GM12878 (cell line): ENCODE measurements around the gene VSIG10L. TPM values are rescaled to one million over a fixed set of nuclear protein-coding genes. Genes with fewer than 3 reads are reported as not detected.

Source experiments
- ATAC-seq: fragments of 200-7000 bp; cut with Tn5 transposase; 3 replicates; pipeline ENCODE4 v1.9.1; 2020; ENCODE audit warnings: mild to moderate bottlenecking, moderate library complexity
- BruUV-seq: library from RNA; stranded (reverse); fragments of 400-500 nt; replicated peaks from 2 replicates; lab custom pipeline; 2021; lab: Mats Ljungman, UMichigan
- CTCF ChIA-PET: fragments of 300-600 bp; sonication (Branson Sonifier 250); formaldehyde crosslinking; extraction: SDS; loops from one replicate; lab custom pipeline; 2021; ENCODE audit warnings: inconsistent platforms; lab: Yijun Ruan, JAX
- POLR2A ChIA-PET: fragments of 350-600 bp; formaldehyde crosslinking; extraction: SDS; loops from one replicate; lab custom pipeline; 2021; ENCODE audit warnings: inconsistent platforms; lab: Charles Lee
- RAD21 ChIA-PET: fragments of 300-600 bp; sonication (Branson Sonifier 250); formaldehyde crosslinking; loops from one replicate; lab custom pipeline; 2023; ENCODE audit warnings: antibody characterized with exemption; ENCODE audit not compliant: unreplicated experiment; lab: Charles Lee
- SMC1A ChIA-PET: fragments of 300-600 bp; sonication (Branson Sonifier 250); formaldehyde crosslinking; loops from one replicate; lab custom pipeline; 2023; ENCODE audit not compliant: unreplicated experiment, uncharacterized antibody; lab: Charles Lee
- DNase-seq: peaks from one replicate; pipeline ENCODE4 v3.0.0-alpha.2; 2011; ENCODE audit warnings: low read depth, low spot score
- FAIRE-seq: peaks from 3 replicates; lab custom pipeline; 2011; peaks lifted over from hg19 to GRCh38; lab: Jason Lieb, UNC
- H2AFZ ChIP-seq: 2 replicates; pipeline ENCODE4 v1.6.0; 2011; ENCODE audit warnings: low read depth, low read length, control low read depth; ENCODE audit not compliant: control insufficient read depth
- H3K27ac ChIP-seq: 2 replicates; pipeline ENCODE4 v1.5.1; 2011; ENCODE audit warnings: control low read depth; ENCODE audit not compliant: control insufficient read depth, insufficient read depth
- H3K27me3 ChIP-seq, 2 experiments: replicated peaks in 1 of 2; 2 replicates each; pipeline versions ENCODE4 v1.6.0 to v1.6.1; 2011; ENCODE audit warnings: low read length in 1 of 2; ENCODE audit not compliant: control insufficient read depth in 2 of 2, insufficient read depth in 2 of 2
- H3K36me3 ChIP-seq, 2 experiments: 2 replicates each; pipeline ENCODE4 v1.5.1; 2011; ENCODE audit warnings: low read length in 1 of 2; ENCODE audit not compliant: control insufficient read depth in 2 of 2, insufficient read depth in 2 of 2
- H3K4me1 ChIP-seq: 2 replicates; pipeline ENCODE4 v1.6.1; 2011; ENCODE audit warnings: mild to moderate bottlenecking, low read length, moderate library complexity, mixed read lengths; ENCODE audit not compliant: control insufficient read depth, insufficient read depth
- H3K4me2 ChIP-seq: 2 replicates; pipeline ENCODE4 v1.6.0; 2011; ENCODE audit warnings: control low read depth; ENCODE audit not compliant: control insufficient read depth, insufficient read depth
- H3K4me3 ChIP-seq: fragments of 200-600 bp; sonication (generic); 2 replicates; pipeline ENCODE4 v1.5.1; 2016
- H3K79me2 ChIP-seq: 2 replicates; pipeline ENCODE4 v1.6.0; 2011; ENCODE audit warnings: low read length; ENCODE audit not compliant: control insufficient read depth, insufficient read depth
- H3K9ac ChIP-seq: 2 replicates; pipeline ENCODE4 v1.8.0; 2011; ENCODE audit warnings: low read length, control low read depth, mixed read lengths; ENCODE audit not compliant: control insufficient read depth, insufficient read depth
- H3K9me3 ChIP-seq: replicated peaks from 3 replicates; pipeline ENCODE4 v1.5.1; 2011; ENCODE audit warnings: mild to moderate bottlenecking, low read length; ENCODE audit not compliant: control insufficient read depth, insufficient read depth
- H4K20me1 ChIP-seq: 2 replicates; pipeline ENCODE4 v1.6.0; 2011; ENCODE audit not compliant: control insufficient read depth, insufficient read depth
- ATF2 ChIP-seq: IDR thresholded peaks from 2 replicates; pipeline ENCODE4 v1.6.1; 2012; ENCODE audit warnings: low read length, inconsistent platforms
- CEBPZ ChIP-seq: fragments of 150-350 bp; IDR thresholded peaks from 2 replicates; pipeline ENCODE4 v1.6.1; 2016; ENCODE audit warnings: low read depth, low read length
- CHD1 ChIP-seq: IDR thresholded peaks from 2 replicates; pipeline ENCODE4 v1.6.1; 2012; ENCODE audit warnings: low read depth, low read length, improper control_type of control experiment
- DPF2 ChIP-seq: fragments of 450-650 bp; IDR thresholded peaks from 2 replicates; pipeline ENCODE4 v1.6.1; 2017; ENCODE audit warnings: mild to moderate bottlenecking
- KAT2A ChIP-seq: conservative IDR thresholded peaks from 2 replicates; pipeline ENCODE4 v1.6.1; 2011; ENCODE audit warnings: low read depth, low read length; ENCODE audit not compliant: control insufficient read depth
- MYB ChIP-seq: fragments of 150-350 bp; IDR thresholded peaks from 2 replicates; pipeline ENCODE4 v1.6.1; 2014; ENCODE audit warnings: mild to moderate bottlenecking, low read depth, low read length, borderline replicate concordance
- RCOR1 ChIP-seq: conservative IDR thresholded peaks from 2 replicates; pipeline ENCODE4 v1.6.1; 2012; ENCODE audit warnings: low read depth, low read length, improper control_type of control experiment
- SREBF1 ChIP-seq: IDR thresholded peaks from 2 replicates; pipeline ENCODE4 v1.6.1; 2012; ENCODE audit warnings: mild to moderate bottlenecking, low read length
- ZBTB11 ChIP-seq: fragments of 450-650 bp; formaldehyde crosslinking; IDR thresholded peaks from 2 replicates; pipeline ENCODE4 v1.5.0; 2022; ENCODE audit warnings: mild to moderate bottlenecking, missing genetic modification characterization
- ZNF207 ChIP-seq: fragments of 450-650 bp; IDR thresholded peaks from 2 replicates; pipeline ENCODE4 v1.6.1; 2014; ENCODE audit warnings: antibody characterized with exemption, mild to moderate bottlenecking, borderline replicate concordance
- ZNF592 ChIP-seq: fragments of 450-650 bp; IDR thresholded peaks from 2 replicates; pipeline ENCODE4 v1.6.1; 2017; ENCODE audit warnings: mild to moderate bottlenecking, moderate library complexity
- WGBS: methylation state at CpG from one replicate; pipeline ENCODE4 v1.1.6; 2016; ENCODE audit warnings: low lambda C conversion rate; ENCODE audit not compliant: insufficient replicate concordance, insufficient coverage; ENCODE audit errors: missing lambda C conversion rate; 5-methylcytosine and 5-hydroxymethylcytosine counted together
- in situ Hi-C: fragments of 300-500 bp; cut with MboI; formaldehyde crosslinking; loops from 9 replicates; pipeline ENCODE4 v1.14.3; 2018; ENCODE audit warnings: mixed read lengths
- intact Hi-C: fragments of 100-400 bp; cut with micrococcal nuclease; formaldehyde crosslinking; loops from one replicate; pipeline ENCODE4 v1.14.2; 2022; ENCODE audit not compliant: unreplicated experiment
- polyA plus RNA-seq, 11 experiments: library from polyadenylated mRNA; depleted of rRNA in 4 of 11; unstranded in 6 of 11; stranded (reverse) in 5 of 11; fragments of >200 nt; fragmentation: Nextera tagmentation in 4 of 11; fragmentation: Illumina TruSeq in 1 of 11; extraction: Ambion mirVana in 4 of 11; extraction: Trizol in 1 of 11; gene quantifications; 1 replicate in 1 of 11; 2 replicates in 10 of 11; pipeline versions ENCODE4 v1.2.1 to v1.2.3, GENCODE V29; 2011 to 2016; ENCODE audit warnings: inconsistent platforms in 2 of 11, missing spikeins in 2 of 11, low read depth in 1 of 11
- total RNA-seq, 4 experiments: library from RNA; depleted of rRNA in 3 of 4; stranded (reverse); fragments of >200 nt in 3 of 4; fragmentation: Illumina TruSeq in 1 of 4; extraction: Trizol in 1 of 4; gene quantifications; 2 replicates each; pipeline versions ENCODE4 v1.2.1 to v1.2.3, GENCODE V29; 2013 to 2021

The VSIG10L gene
- total and polyA plus RNA-seq, 10 of the 15 experiments (the other 5 are each of a cell fraction or from before 2014, with no cell fraction given) = 0.09 to 0.93 (median 0.49) TPM

- Histone ChIP-seq H3K36me3 (no peaks in the 10 kb centered on the region), H2AFZ (no peak overlapping the region), H3K27me3 (peaks cover 0 to 3% of the 10 kb centered on the region in 2 experiments; a peak in 2 of 4 replicates), H3K9ac (no peak overlapping the region), H3K4me3 (no peak overlapping the region), H3K4me2 (no peak overlapping the region), H3K79me2 (no peaks in the 10 kb centered on the region), H4K20me1 (no peaks in the 10 kb centered on the region), H3K9me3 (no peaks in the 10 kb centered on the region), H3K4me1 (no peaks in the 10 kb centered on the region), H3K27ac (no peak overlapping the region)
- ATAC-seq = no peak
- in situ Hi-C loops (no loop called here), intact Hi-C loops (no loop called here)
- BruUV-seq = no TSS peak
- POLR2A ChIA-PET = no interaction called here
- WGBS = 11% methylated on average over 1 of the region's 1 CpG
- SMC1A ChIA-PET = no interaction called here
- CTCF ChIA-PET = no interaction called here
- DNase-seq = no peak
- RAD21 ChIA-PET = no interaction called here
- FAIRE-seq = no peak
- TF ChIP-seq MYB (no peak), CEBPZ (no peak), ZNF592 (no peak), ATF2 (no peak), RCOR1 (no peak), SREBF1 (no peak), DPF2 (no peak), KAT2A (no peak), ZNF207 (no peak), ZBTB11 (CRISPR knock-in tag) (no peak), CHD1 (no peak)
These were observed 52.3 kb downstream of the VSIG10L start for GRCh38 chr19:51289635-51290034.
